Uterus (tissue), 2 donors: Measurements from ENCODE around the gene VSIG8.

Source experiments
- CTCF ChIP-seq, 4 experiments: fragments of 200-600 bp in 2 of 4; fragments of 450-650 bp in 2 of 4; sonication (generic) in 2 of 4; IDR thresholded peaks; one replicate each; pipeline ENCODE4 v1.5.1; 2016 to 2019; ENCODE audit warnings: antibody characterized with exemption in 4 of 4, mild to moderate bottlenecking in 2 of 4, moderate library complexity in 1 of 4
- POLR2A ChIP-seq, 2 donors: fragments of 450-650 bp; IDR thresholded peaks; one replicate each; pipeline ENCODE4 v1.6.1; 2016; ENCODE audit warnings: antibody characterized with exemption in 2 of 2, mild to moderate bottlenecking in 1 of 2, moderate library complexity in 1 of 2

DNA sequence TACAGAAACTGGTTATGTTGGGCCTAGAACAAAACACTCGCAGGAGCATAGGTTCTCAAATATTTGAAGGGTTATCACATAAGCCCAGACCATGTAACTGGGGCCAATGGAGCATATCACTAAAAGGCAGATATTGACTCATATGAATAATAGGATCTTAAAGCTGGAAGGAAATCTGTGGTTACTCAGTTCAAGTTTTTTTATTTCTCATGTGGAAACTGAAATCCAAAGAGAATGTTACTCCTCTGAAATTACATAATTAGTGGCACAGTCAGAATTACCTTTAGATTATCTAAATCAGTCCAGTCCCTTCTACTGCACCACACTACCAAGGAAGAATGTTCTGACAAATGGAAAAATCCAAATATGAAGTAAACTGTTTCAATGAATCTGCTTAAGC, 23.7 kb downstream of the VSIG8 start:
- TF ChIP-seq CTCF (IDR thresholded peaks at IDR 0.05), result no peak
- TF ChIP-seq POLR2A (IDR thresholded peaks at IDR 0.05), result no peak
